DOHH2 (cell line): Measurements from ENCODE around the gene MUC6.

Experiments used
- H3F3A ChIP-seq: fragments of 200-600 bp; sonication (generic), shearing (Covaris generic); 2 replicates; pipeline ENCODE4 v1.6.0; 2016; ENCODE audit warnings: antibody characterized with exemption, mild to moderate bottlenecking; ENCODE audit not compliant: control insufficient read depth, insufficient read depth
- H3K27ac ChIP-seq: fragments of 200-600 bp; sonication (generic); 2 replicates; pipeline ENCODE4 v1.5.1; 2014; ENCODE audit warnings: low read depth, mild to moderate bottlenecking, low read length, moderate library complexity
- H3K27me3 ChIP-seq: fragments of 200-600 bp; sonication (generic); 2 replicates; pipeline ENCODE4 v1.6.1; 2014; ENCODE audit warnings: mild to moderate bottlenecking, low read length, mixed read lengths; ENCODE audit not compliant: control insufficient read depth
- H3K36me3 ChIP-seq: fragments of 200-600 bp; sonication (generic); 2 replicates; pipeline ENCODE4 v1.6.1; 2014; ENCODE audit warnings: mild to moderate bottlenecking, low read length, moderate library complexity, mixed read lengths; ENCODE audit not compliant: control insufficient read depth
- H3K4me1 ChIP-seq: fragments of 200-600 bp; sonication (generic); 2 replicates; pipeline ENCODE4 v1.6.1; 2014; ENCODE audit warnings: mild to moderate bottlenecking, low read length, mixed read lengths; ENCODE audit not compliant: control insufficient read depth
- H3K4me2 ChIP-seq: fragments of 200-600 bp; sonication (generic); 2 replicates; pipeline ENCODE4 v1.6.0; 2014; ENCODE audit warnings: mild to moderate bottlenecking, low read length, moderate library complexity
- H3K4me3 ChIP-seq: fragments of 200-600 bp; sonication (generic); 2 replicates; pipeline ENCODE4 v1.5.1; 2014; ENCODE audit warnings: mild to moderate bottlenecking, low read length, mixed read lengths
- H3K79me2 ChIP-seq: fragments of 200-600 bp; sonication (generic); 2 replicates; pipeline ENCODE4 v1.6.1; 2014; ENCODE audit warnings: mild to moderate bottlenecking, low read length, mixed read lengths; ENCODE audit not compliant: control insufficient read depth
- H3K9me2 ChIP-seq: fragments of 200-600 bp; sonication (generic); replicated peaks from 2 replicates; pipeline ENCODE4 v1.6.1; 2014; ENCODE audit warnings: mild to moderate bottlenecking, low read length, mixed read lengths; ENCODE audit not compliant: control insufficient read depth
- H3K9me3 ChIP-seq: fragments of 200-600 bp; sonication (generic); 2 replicates; pipeline ENCODE4 v1.6.1; 2014; ENCODE audit warnings: antibody characterized with exemption, low read length, mixed read lengths; ENCODE audit not compliant: control insufficient read depth, insufficient read depth
- H4K20me1 ChIP-seq: fragments of 200-600 bp; sonication (generic); 2 replicates; pipeline ENCODE4 v1.6.0; 2014; ENCODE audit warnings: low read depth, mild to moderate bottlenecking, antibody characterized with exemption, low read length, moderate library complexity; ENCODE audit not compliant: control insufficient read depth, insufficient read depth
- CTCF ChIP-seq: fragments of 200-600 bp; sonication (generic); IDR thresholded peaks from one replicate; pipeline ENCODE4 v1.5.1; 2014; ENCODE audit warnings: antibody characterized with exemption, mild to moderate bottlenecking, low read depth, low read length; ENCODE audit not compliant: poor library complexity, severe bottlenecking
- EZH2phosphoT487 ChIP-seq: fragments of 200-600 bp; sonication (generic); IDR thresholded peaks from 2 replicates; pipeline ENCODE4 v1.6.1; 2017; ENCODE audit warnings: borderline replicate concordance, mild to moderate bottlenecking, antibody characterized with exemption, low read length, moderate library complexity, mixed read lengths

MUC6 gene

GRCh38 chr11:1030556-1030955 is 6.0 kb downstream of the MUC6 start:
- Histone ChIP-seq H3K9me3 (no peaks in the 10 kb centered on the region), H3F3A (no peaks in the 10 kb centered on the region), H3K4me1 (no peaks in the 10 kb centered on the region), H3K4me2 (no peak overlapping the region), H3K4me3 (no peak overlapping the region), H3K27me3 (no peaks in the 10 kb centered on the region), H3K36me3 (no peaks in the 10 kb centered on the region), H3K79me2 (no peaks in the 10 kb centered on the region), H4K20me1 (no peaks in the 10 kb centered on the region), H3K9me2 (no peaks in the 10 kb centered on the region), H3K27ac (no peak overlapping the region)
- TF ChIP-seq CTCF: no peak
- no peak for TF ChIP-seq EZH2phosphoT487

- Histone ChIP-seq H3K27me3 (no peaks in the 10 kb centered on the region), H3K4me1 (no peaks in the 10 kb centered on the region), H4K20me1 (no peaks in the 10 kb centered on the region), H3K27ac (no peak overlapping the region), H3K36me3 (no peaks in the 10 kb centered on the region), H3K9me3 (no peaks in the 10 kb centered on the region), H3K79me2 (no peaks in the 10 kb centered on the region), H3K9me2 (no peaks in the 10 kb centered on the region), H3K4me3 (no peak overlapping the region), H3K4me2 (no peak overlapping the region), H3F3A (no peaks in the 10 kb centered on the region)
- no peak for TF ChIP-seq CTCF
- no peak for TF ChIP-seq EZH2phosphoT487
These were observed 6.4 kb downstream of the MUC6 start for GRCh38 chr11:1030086-1030485.

- Histone ChIP-seq H4K20me1 (no peaks in the 10 kb centered on the region), H3K79me2 (no peaks in the 10 kb centered on the region)
These were observed 6.9 kb downstream of the MUC6 start for GRCh38 chr11:1029654-1030053.

More at GRCh38 chr11:1029654-1030053, 6.9 kb downstream of the MUC6 start:
- no peaks in the 10 kb centered on the region for H3K9me2 ChIP-seq
- no peak overlapping the region for H3K4me2 ChIP-seq
- H3K27me3 ChIP-seq: no peaks in the 10 kb centered on the region
- H3F3A ChIP-seq: no peaks in the 10 kb centered on the region
- no peak overlapping the region for H3K4me3 ChIP-seq
- H3K9me3 ChIP-seq: no peaks in the 10 kb centered on the region
- H3K36me3 ChIP-seq: no peaks in the 10 kb centered on the region
- no peak for TF ChIP-seq CTCF
- no peak for TF ChIP-seq EZH2phosphoT487
- H3K27ac ChIP-seq: no peak overlapping the region
- H3K4me1 ChIP-seq: no peaks in the 10 kb centered on the region
